NCI-H2196 treated with DMSO at 0.1 percent for 48 hours (cell line): Measurements from ENCODE around the gene BOK.
"Not testable (repeated sequence)": the region's sequence is repeated elsewhere in the genome, so short reads cannot be mapped to it uniquely, and the experiment has no call there.

Experiments
- DNase-seq: peaks from one replicate; lab custom pipeline; 2025; ENCODE audit not compliant: unreplicated experiment; lab: John Stamatoyannopoulos, UW

BOK gene

DNA sequence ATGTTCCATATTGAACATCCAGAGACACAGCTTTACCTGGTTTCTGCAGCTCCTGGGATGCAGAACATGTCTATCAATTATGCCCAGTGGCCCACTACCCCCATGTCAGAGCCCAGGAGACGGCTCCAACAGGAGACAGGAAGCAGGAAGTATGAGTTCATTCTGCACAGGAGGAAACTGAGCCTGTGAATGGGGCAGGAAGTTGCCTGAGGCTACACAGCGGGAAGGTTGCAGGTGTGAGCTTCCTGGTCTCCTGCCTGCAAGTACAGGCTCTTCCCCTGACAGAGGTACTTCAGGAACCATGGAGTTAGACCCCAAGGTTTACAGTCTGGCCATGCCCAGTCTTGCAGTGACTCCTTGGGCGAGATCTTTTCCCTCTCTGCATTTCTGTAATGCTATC lies 2.8 kb upstream of the BOK start:
- no peak for DNase-seq

DNA sequence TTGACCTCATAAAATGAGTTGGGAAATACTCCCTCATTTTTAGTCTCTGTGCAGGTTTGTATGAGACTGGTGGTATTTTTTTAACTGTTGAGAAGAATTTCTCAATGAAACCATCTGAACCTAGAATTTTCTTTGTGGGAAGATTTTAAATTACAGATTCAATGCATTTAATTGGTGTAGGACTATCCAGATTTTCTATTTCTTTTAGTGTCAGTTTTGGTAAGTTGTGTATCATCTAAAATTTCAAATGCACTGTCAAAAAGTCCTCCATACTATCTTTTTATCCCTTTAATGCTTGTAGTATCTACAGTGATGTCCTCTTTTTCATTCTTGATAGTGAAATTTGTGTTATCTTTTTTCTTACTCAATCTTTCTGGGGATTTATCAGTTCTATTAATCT lies 1.8 kb upstream of the BOK start:
- DNase-seq = no peak

DNA sequence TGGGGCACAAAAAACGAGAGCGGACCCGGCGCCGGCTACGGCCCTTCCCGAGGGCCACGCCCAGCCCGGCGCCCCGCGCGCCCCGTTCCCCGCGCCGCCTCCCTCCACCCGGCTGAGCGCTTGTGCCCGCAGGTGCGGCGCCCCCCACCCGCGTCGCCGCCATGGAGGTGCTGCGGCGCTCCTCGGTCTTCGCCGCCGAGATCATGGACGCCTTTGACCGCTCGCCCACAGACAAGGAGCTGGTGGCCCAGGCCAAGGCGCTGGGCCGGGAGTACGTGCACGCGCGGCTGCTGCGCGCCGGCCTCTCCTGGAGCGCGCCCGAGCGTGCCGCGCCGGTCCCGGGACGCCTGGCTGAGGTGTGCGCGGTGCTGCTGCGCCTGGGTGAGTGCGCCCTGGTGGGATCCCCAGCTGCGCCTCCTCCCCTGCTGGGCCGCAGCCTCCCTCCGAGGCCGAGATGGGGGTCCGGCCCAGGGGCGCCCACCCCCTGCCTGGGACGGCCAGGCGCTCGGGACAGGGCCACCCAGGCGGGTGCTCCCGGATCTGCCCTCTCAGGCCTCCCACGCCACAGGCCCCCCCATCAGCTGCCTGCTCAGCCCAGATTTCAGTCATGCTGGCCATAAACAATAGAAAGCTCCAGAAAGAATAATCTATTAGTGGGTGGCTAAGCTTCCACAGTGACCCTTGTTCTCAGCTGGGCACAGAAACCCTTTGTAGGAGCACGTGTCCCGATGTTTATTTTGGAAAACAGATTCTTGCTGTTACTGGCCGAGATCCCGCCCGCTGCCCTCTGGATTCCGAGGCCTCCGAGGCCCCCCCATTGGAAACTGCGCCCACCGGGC lies 997 bp downstream of the BOK start:
- DNase-seq = no peak

DNA sequence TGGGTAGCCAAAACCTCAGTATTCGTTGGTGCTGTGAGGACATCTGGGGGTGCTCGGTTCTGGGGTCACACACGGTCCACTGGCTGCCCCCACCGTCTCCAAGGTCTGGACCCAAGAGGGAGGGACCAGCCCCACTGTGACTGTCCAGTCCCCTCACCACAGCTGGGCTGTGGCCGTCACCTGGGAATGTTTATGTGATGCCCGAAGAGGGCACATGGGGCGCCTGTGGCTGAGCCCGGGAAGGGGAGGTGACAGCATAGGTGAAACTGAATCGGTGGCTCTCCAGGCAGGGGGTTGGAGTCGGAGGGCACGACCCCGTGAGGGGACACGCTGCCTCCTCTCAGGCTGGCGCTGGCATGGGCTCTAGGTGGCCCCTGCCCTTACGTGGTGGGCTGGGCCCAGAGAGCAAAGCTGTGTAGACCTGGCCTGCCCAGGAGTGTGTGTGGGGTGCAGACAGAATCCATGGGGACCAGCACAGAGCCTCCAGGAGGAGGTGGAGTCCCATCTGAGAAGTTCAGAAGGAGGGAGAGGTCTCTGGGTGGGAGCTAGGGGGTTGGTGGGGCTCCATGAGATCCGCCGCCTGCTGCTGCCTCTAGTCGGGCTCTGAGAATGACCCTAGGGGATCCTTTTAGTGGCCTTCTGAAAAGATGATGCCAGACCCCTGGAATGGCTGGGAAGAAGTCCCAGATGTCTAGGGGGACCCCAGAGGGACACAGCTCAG lies 1.8 kb downstream of the BOK start:
- no peak for DNase-seq

DNA sequence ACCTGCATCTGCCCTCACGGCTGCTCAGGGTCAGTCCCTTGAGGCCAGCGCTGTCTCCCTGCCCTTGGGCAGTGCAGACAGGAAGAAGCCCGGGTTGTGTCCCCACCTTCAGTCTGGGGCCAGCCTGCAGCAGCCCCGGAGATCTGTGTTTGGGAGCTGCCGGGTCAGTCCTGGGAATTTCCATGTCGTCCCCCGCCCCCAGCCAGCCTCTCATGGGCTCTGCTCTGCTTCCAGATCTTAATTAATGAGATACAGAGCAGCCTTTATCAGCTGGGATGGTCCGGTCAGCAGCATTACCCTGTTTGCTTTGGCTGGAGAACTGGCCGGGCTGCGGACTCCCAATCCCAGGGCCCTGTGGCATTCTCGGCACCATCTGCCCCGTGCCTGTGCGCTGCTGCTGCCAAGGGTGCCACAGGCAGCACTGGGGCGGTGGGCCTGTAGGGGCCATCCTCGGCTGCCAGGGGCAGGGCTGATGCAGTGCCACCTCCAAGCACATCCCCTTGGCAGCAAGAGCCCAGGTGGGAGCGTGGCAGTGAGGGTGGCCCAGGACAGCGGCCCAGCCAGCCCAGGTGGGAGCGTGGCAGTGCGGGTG lies 2.4 kb downstream of the BOK start:
- no peak for DNase-seq

DNA sequence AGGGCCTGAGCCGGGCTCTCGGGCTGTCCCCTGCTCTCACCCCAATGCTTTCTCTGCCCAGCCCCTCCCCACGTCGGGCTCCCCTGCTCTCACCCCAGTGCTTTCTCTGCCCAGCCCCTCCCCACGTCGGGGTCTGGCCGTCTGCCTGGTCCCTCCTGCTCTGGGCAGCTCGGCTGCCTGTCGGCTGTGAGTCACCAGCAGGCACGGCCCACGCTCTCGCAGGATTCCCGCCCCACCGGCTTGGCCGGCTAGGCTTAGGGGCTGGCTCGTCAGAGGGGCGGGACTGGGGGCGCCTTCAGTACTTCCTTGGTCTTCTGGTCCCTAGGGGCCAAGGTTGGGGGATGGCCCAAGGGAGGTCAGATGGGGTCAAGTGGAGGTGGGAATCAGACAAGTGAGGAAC lies 3.3 kb downstream of the BOK start:
- no peak for DNase-seq

DNA sequence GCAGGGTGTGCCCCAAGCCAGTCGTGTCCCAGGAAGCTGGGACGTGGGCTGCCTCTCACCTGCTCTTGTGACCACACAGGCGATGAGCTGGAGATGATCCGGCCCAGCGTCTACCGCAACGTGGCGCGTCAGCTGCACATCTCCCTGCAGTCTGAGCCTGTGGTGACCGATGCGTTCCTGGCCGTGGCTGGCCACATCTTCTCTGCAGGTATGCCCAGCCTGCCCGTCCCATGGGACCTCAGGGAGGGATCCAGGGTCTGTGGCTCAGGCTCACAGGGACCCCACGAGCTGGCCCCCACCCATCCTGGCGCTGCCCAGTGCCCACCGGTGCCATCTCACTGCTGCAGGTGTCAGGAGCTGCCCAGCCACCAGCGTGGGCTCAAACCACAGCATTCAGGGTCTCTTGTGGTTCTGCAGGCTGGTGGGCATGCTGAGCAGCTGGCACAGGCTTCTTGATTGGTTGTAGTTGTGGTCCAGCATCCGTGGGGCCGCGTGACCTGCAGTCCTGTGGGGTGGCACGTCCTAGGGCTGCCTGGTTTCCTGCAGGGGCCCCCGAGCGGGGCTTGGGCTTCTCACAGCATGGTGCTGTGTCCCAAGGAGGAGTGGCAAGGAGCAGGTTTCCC lies 3.8 kb downstream of the BOK start:
- DNase-seq = no peak

DNA sequence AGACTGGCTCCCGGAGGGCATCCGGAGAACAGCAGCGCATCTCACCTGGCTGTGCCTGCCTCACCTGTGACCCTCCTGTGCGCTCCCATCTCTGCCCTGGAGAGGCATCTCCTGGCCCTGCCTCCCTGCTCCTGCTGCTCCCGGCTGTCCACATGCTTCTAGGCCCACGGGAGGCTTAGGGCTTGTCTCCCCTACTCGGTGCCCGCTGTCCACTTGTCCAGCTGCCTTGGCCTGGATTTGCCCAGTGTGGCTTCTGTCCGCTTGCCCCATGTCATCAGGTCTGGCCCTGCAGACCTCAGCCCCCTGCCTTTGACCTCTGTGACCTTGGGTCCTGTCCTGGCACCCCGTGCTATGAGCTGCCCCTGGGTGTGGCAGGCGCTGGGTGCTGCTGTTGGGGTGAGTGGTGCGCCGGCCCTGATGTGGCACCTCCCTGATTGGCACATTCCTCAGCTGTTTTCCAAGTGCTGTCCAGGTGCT lies 4.5 kb downstream of the BOK start:
- DNase-seq = no peak

DNA sequence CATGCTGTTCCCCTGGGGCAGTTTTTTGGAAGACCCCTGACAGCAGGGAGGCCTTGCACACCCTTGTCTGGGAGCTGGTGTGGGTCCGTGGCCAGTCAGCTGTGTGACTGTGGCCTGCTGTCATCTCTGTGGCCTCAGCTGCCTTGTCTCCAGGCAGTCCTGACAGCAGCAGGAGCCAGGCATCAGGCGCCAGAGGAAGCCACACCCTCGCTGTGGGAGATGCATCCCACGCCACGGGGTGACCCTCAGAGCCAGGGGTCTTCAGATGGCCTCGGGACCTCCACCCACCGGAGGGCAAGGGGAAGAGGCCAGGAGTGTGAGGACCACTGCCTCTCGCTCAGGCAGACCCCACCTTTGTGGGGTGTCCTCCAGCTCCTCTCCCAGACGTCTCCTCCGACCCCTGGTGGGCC lies 5.0 kb downstream of the BOK start:
- no peak for DNase-seq

DNA sequence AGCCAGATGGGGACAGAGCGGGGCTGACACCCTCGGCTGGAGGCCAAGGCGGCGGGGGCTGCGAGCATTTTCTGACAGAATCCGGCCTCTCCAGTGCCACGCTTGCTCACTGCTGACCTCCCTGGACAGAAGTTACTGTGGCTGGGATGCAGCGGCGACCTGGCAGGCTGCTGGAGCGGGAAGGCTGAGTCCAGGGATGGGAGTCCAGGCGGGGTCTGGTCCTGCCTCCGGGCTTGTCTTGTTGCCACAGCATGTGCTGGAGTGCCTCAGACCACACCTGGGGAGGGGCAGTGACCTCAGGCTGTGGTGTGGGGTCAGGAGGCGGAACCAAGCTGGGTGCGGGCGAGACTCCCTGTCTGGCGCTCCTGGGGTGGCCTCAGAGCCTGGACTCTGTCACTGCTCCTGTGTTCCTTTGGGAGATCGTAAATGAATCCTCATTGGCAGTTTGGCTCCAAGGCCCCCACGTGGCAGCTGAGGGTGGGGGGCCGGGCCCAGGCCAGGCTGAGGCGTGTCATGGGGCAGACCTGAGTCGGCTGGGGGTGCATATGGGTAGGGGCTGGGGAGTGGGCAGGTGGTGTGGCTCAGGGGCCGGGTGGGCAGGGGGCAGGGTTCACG lies 5.5 kb downstream of the BOK start:
- no peak for DNase-seq

DNA sequence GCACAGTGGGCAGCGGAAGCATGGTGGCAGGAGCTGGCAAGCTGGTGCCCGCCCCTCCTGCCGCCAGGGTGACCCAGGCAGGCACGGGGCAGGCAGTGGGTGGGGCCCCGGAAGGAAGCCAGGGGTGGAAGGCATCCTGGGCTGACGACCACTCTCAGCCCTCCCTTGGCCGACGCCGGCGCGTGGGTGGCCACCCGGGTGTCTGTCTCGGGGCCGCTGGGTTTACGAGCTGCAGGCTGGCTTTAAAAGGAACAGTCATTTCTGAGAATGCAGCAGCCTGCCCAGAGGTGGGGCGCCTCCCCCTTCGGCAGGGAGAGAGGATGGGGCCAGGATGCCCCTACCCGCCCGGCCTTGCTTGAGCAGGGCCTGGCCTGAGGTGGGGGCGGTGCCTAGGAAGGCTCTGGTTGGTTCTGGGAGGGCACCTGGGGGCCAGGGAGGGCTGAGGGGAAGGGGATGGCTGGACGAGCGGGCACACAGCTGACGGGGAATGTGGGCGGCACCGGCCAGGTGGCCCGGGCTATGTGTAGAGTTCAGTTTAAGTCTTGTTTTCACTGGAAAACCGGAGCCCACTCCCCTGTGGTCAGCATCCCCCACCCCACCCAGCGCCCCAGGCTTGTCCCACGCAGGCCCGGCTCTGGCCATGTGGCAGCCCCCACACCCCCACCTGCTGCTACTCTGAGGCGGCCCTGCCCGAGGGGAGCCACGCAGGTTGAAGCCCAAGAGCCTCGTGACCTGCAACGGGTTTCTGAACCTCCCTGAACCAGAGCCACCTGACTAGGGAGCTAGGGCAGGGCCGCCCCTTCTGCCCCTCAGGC lies 6.3 kb downstream of the BOK start:
- DNase-seq = no peak

DNA sequence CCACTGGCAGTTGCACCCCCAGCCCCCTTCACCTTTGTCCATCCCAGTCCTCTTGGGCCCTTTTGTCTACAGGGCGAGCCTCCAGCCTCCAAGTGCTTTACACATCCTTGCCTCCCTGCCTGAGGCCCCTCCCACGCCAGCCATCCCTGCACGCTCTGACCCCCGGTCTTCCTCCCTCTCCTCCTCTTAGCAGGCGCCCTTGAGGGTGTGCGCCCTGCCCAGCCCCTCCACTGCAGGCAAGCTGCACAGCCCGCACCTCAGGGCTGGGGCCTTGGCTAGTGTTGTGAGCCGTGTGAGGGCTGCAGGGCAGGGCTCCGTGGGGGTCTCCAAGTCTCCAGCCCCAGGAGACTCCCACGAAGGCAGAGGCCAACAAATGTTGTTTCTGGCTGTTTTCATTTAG lies 6.9 kb downstream of the BOK start:
- DNase-seq = no peak

DNA sequence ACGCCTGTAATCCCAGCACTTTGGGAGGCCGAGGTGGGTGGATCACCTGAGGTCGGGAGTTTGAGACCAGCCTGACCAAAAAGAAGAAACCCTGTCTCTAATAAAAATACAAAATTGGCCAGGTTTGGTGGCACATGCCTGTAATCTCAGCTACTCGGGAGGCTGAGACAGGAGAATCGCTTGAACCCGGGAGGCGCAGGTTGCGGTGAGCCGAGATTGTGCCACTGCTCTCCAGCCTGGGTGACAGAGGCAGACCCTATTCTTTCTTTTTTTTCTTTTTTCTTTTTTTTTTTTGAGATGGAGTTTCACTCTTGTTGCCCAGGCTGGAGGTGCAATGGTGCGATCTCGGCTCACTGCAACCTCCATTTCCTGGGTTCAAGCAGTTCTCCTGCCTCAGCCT lies 7.5 kb downstream of the BOK start:
- not testable (repeated sequence) for DNase-seq

DNA sequence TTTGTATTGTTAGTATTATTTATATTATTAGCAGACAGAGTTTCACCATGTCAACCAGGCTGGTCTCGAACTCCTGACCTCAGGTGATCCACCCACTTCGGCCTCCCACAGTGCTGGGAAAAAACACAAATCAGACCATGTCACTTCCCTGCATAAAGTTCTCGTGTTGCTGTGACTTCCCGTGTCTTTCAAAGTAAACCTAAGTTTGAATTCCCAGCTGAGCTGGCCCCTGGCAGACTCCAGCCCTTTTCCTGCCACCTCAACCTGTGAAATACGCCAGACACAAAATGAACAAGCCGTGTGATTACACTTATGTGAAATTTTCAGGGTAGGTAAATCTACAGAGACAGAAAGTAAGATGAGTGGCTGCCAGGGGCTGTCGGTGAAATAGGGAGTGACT lies 7.9 kb downstream of the BOK start:
- no peak for DNase-seq

DNA sequence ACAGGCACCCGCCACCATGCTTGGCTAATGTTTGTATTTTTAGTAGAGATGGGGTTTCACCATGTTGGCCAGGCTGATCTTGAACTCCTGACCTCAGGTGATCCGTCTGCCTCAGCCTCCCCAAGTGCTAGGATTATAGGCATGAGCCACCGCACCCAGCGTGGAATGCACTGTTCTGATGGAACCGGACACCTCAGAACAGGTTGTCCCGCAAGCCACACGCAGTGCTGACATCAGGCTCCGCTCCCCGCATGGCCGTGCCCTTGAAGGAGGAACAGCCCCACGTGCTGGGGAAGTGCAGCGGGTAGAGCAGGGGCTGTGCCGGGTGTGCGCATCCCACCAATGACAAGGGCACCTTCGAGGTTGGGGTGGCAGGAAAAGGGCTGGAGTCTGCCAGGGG lies 8.7 kb downstream of the BOK start:
- DNase-seq = not testable (repeated sequence)

DNA sequence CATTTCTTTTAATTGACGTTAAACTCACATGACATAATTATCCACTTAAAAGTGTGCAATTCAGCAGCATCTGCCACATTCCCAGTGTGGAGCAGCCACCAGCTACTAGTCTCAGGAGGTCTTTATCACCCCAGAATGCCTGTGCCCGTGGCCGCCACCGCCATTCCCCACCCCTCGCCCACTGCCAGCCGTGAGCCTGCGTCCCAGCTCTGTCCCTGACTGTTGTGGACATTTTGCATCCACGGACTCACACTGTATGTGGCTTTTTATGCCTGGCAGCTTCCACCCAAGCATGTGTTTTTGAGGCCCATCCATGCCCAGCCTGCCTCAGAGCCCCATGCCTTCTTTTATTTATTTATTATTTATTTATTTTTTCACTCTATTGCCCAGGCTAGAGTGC lies 9.2 kb downstream of the BOK start:
- DNase-seq = no peak

DNA sequence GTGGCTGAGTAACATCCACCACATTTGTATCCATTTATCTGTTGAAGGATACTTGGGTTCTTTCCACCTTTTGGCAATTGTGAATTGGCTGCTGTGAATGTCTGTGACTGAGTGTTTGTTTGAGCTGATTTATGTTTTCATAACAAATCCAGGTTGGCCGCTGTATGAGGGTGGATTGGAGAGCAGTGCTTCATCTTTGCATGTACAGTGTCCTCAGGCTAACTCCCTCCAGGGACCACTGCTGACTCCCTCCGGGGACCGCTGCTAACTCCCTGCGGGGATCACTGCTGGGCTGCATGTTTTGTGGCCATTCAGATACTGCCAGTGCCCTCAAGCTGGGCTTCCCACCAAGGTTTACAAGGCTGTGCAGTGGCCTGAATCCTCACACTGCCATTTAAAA lies 10.2 kb downstream of the BOK start:
- DNase-seq = no peak

DNA sequence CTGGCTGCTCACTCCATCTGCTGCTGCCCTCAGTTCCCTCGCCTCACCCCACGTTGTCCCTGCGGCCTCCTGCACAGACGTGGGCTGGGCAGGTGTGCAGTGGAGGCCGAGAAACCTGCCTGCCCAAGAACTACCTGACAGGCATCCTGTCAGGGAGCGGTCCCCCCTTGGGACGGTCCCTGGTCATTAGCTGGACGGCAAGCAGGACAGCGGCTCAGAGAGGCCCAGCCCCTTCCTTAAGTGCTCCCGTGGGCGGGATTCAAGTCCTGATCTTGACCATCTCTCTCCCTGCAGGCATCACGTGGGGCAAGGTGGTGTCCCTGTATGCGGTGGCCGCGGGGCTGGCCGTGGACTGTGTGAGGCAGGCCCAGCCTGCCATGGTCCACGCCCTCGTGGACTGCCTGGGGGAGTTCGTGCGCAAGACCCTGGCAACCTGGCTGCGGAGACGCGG lies 11.3 kb downstream of the BOK start:
- no peak for DNase-seq

DNA sequence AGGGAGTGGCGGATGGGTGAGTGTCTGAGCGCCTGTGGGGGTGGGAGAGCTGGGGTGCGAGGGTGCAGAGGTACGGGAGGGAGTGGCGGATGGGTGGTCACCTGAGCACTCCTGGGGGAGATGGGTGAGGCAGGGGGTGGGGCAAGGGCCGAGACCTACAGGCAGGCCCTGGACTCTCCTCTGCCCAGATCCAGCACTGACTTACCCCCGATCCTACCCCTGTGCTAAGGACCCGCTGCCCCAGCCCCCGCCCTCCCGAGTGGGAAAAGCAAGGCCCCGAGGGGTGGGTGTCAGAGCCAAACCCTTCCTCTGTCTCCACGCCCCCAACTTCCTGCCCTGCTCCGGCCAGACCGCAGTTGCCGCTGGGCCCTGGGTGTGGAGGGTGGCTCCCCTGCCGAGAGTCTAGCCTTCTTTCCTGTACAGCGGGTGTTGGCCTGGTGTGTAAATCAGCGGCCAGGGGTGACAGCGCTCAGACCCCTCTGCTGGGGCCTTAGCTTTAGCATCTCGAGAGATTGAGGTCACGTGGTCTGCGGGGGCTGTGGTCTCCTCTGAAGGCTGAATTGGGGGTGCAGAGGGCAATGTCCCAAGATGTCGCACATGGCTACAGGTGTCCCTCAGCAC lies 12.5 kb downstream of the BOK start:
- no peak for DNase-seq
